Cardiac muscle cell (in vitro differentiated cells and primary cell): ENCODE data around the gene KCNK4. TPM values are rescaled to one million over a fixed set of nuclear protein-coding genes. Genes with fewer than 3 reads are reported as not detected.

Experiments
- DNase-seq, 2 donors: peaks; one replicate each; pipeline versions ENCODE4 v3.0.0 to v3.0.0-alpha.2; 2010 to 2017; ENCODE audit warnings: low read depth in 1 of 2, low spot score in 1 of 2
- H3K27ac ChIP-seq: fragments of 200-600 bp; sonication (generic); 2 replicates; pipeline ENCODE4 v1.5.1; 2016
- H3K27me3 ChIP-seq: fragments of 200-600 bp; sonication (generic); 2 replicates; pipeline ENCODE4 v1.6.0; 2016; ENCODE audit warnings: control low read depth
- H3K36me3 ChIP-seq: fragments of 200-600 bp; sonication (generic); 2 replicates; pipeline ENCODE4 v1.5.1; 2016; ENCODE audit warnings: control low read depth
- H3K4me1 ChIP-seq: fragments of 200-600 bp; sonication (generic); 2 replicates; pipeline ENCODE4 v1.8.1; 2017; ENCODE audit warnings: low read depth, mild to moderate bottlenecking, mixed run types
- H3K4me3 ChIP-seq: fragments of 200-600 bp; sonication (generic); 2 replicates; pipeline ENCODE4 v1.5.1; 2016; ENCODE audit warnings: mild to moderate bottlenecking
- H3K9me3 ChIP-seq: fragments of 200-600 bp; sonication (generic); 2 replicates; pipeline ENCODE4 v1.5.1; 2017; ENCODE audit warnings: low read depth, mild to moderate bottlenecking, control low read depth
- CTCF ChIP-seq: IDR thresholded peaks from 2 replicates; pipeline ENCODE4 v1.5.1; 2012; ENCODE audit warnings: low read depth, mild to moderate bottlenecking, low read length
- polyA plus RNA-seq: library from polyadenylated mRNA; unstranded; fragments of >200 nt; fragmentation: Nextera tagmentation; extraction: Ambion mirVana; gene quantifications from 2 replicates; pipeline ENCODE4 v1.2.1, GENCODE V29; 2016
- total RNA-seq: library from RNA; depleted of rRNA; stranded (reverse); fragments of >200 nt; gene quantifications from 2 replicates; pipeline ENCODE4 v1.2.3, GENCODE V29; 2016

The KCNK4 gene
- total and polyA plus RNA-seq, 2 experiments from 2014 or later = not detected

GRCh38 chr11:64260147-64260708, 30.9 kb upstream of the KCNK4 start:
- Histone ChIP-seq H3K36me3 (no peaks in the 10 kb centered on the region), H3K27me3 (no peaks in the 10 kb centered on the region), H3K27ac (no peak overlapping the region), H3K9me3 (no peaks in the 10 kb centered on the region), H3K4me3 (no peak overlapping the region), H3K4me1 (no peaks in the 10 kb centered on the region)
- no peak for TF ChIP-seq CTCF
- no peak for DNase-seq

- no peaks in the 10 kb centered on the region for H3K4me1 ChIP-seq
- no peaks in the 10 kb centered on the region for H3K9me3 ChIP-seq
- TF ChIP-seq CTCF = no peak
- DNase-seq = no peak
- no peaks in the 10 kb centered on the region for H3K27me3 ChIP-seq
- no peak overlapping the region for H3K27ac ChIP-seq
- H3K36me3 ChIP-seq = no peaks in the 10 kb centered on the region
- H3K4me3 ChIP-seq = no peak overlapping the region
These were observed 29.5 kb upstream of the KCNK4 start for GRCh38 chr11:64261556-64262080.

- DNase-seq = no peak
- no peaks in the 10 kb centered on the region for H3K4me1 ChIP-seq
- H3K27me3 ChIP-seq = no peaks in the 10 kb centered on the region
- TF ChIP-seq CTCF = no peak
- no peak overlapping the region for H3K4me3 ChIP-seq
- no peaks in the 10 kb centered on the region for H3K36me3 ChIP-seq
- H3K27ac ChIP-seq = no peak overlapping the region
- H3K9me3 ChIP-seq = no peaks in the 10 kb centered on the region
These were observed 28.7 kb upstream of the KCNK4 start for GRCh38 chr11:64262271-64263002.

GRCh38 chr11:64263021-64263946, 27.8 kb upstream of the KCNK4 start:
- Histone ChIP-seq H3K27ac (no peak overlapping the region), H3K36me3 (no peaks in the 10 kb centered on the region)
- DNase-seq = peak in 1 of 2 donors; percentile 62

More at GRCh38 chr11:64263021-64263946, 27.8 kb upstream of the KCNK4 start:
- Histone ChIP-seq H3K4me1 (no peaks in the 10 kb centered on the region), H3K4me3 (no peak overlapping the region), H3K27me3 (no peaks in the 10 kb centered on the region), H3K9me3 (no peaks in the 10 kb centered on the region)
- TF ChIP-seq CTCF = no peak
